GM20000 (cell line): Measurements from ENCODE around the gene WWOX.

ENCODE experiments used
- DNase-seq: peaks from one replicate; pipeline ENCODE4 v3.0.0; 2012; ENCODE audit warnings: low spot score
- CTCF ChIP-seq: IDR thresholded peaks from 2 replicates; pipeline ENCODE4 v1.5.1; 2012; ENCODE audit warnings: mild to moderate bottlenecking, control low read depth; ENCODE audit errors: extremely low read depth, missing control alignments

Gene WWOX

DNA sequence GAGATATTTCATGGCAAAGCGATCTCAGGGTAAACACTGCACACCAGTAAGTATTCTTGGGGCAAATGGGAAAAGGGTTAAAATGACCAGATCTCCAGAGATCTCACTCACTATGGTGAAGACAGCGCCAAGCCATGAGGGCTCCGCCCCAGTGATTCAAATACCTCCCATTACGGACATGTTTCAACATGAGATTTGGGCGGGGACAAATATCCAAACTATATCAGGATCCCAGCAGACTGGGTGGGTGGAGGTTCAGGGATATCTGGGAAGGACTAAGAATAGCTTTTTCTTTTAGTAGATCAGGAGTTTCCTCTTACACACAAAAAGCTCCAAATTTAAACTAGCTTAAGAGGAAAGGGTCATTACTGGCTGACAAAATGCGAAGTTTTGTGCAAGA is 181.7 kb downstream of the WWOX start:
- DNase-seq, result no peak
- no peak for TF ChIP-seq CTCF

- TF ChIP-seq CTCF, result no peak
- DNase-seq, result no peak
Measured at GRCh38 chr16:78283548-78284251, 184.2 kb downstream of the WWOX start.

DNA sequence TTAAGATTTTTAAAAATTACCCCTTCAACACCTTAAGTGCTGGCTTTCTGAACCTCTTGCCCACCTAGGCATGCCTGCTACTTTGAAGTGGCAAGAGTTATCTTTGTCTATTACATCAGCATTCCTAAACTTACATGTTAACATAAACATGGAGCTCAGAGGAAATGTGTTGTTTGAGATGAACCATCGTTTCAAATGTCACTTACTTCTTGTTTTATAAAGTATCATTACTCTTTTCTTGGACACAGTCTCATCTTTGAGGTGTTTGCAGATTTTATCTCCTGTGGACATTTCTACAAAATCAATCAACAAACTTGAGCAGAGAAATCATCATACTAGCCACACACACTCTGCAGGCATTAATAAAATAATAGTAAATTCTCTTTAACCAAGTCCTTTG is 184.9 kb downstream of the WWOX start:
- DNase-seq, result no peak
- TF ChIP-seq CTCF, result no peak

DNA sequence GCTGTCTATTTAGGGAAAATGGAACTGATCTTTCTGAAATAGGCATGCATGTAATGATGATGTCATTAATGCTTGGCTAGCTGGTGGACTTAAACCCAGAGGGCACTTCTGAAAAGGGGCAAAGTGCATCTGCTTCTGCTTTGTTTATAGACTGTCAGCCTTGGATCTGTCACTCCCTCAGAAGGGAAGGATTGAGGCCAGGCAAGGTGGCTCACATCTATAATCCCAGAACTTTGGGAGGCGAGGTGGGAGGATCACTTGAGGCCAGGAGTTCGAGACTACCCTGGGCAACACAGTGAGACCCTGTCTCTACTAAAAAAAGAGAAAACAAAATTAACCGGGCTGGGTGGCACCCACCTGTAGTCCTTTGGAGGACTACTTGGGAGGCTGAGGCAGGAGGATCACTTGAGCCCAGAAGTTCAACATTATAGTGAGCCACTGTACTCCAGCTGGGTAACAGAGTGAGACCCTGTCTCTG is 185.5 kb downstream of the WWOX start:
- DNase-seq, result no peak
- no peak for TF ChIP-seq CTCF

GRCh38 chr16:78285437-78285922 is 186.0 kb downstream of the WWOX start:
- no peak for DNase-seq
- no peak for TF ChIP-seq CTCF

DNA sequence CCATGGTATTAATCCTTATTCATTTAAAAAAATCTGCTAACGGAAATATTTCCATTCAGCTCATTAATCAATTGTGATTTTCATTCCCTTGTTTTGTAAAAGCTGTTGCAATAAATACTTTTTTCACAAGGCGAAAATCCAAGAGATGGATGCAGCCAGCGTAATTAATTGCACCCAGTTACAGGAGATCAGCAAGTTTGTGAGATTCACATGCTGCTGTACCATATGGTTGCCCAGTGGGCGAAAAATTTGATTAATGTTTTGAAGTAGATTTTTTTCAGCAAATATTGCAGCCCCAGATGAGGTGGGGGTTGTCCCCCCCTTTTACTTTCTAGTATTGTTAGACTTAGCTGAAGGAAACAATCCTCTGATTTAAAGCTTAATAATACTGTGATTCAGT is 186.6 kb downstream of the WWOX start:
- TF ChIP-seq CTCF, result no peak
- no peak for DNase-seq

DNA sequence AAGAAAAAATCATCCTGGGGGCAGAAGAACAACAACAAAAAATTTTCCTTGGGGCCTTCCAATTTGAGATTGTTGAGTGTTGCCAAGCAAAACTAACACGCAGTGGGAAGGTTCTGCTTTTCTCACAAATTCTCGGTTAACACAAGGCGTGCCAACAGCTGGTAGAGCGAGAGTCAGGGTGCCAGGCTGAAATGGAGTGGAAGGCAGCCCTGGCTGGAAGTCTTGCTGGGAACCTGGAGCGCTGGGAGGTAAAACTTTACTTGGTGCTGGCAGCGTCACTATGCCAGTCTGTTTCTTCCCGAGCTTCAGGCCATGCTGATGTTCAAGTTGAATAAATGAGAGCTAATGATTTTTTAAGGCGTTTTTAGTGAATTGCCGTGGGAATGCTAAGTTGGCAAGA is 189.4 kb downstream of the WWOX start:
- no peak for DNase-seq
- TF ChIP-seq CTCF, result no peak
